ENCODE data around the gene SMLR1. TPM values are rescaled to one million over a fixed set of nuclear protein-coding genes. Genes with fewer than 3 reads are reported as not detected.

Gene SMLR1
- total and polyA plus RNA-seq, 10 of the 15 experiments (the other 5 are each of a cell fraction or from before 2014, with no cell fraction given) = 0.10 TPM; not detected in 9

DNA sequence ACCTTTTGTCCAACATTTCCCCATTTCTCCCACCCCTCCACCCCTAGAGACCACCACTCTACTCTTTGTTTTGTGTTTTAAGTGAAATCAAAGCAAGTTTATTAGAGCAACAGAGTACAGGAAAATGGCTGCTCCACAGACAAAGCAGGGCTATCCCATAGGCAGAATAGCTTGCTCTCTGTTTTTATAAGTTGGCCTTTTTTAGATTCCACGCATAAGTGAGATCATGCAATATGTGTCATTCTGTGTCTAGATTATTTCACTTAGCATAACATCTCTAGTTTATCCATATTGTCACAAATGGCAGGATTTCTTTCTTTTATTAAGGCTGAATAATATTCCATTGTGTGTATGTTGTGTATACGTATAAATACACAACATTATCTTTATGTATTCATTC, 30.1 kb upstream of the SMLR1 start:
- no peak for DNase-seq (ENCODE audit: low read depth, low spot score)
- Histone ChIP-seq H3K36me3 (ENCODE audit: control insufficient read depth in 2 of 2, insufficient read depth in 2 of 2, low read length in 1 of 2) (no peaks in the 10 kb centered on the region), H3K27ac (ENCODE audit: control insufficient read depth, insufficient read depth) (no peak overlapping the region), H3K4me2 (ENCODE audit: control insufficient read depth, insufficient read depth) (no peak overlapping the region), H3K27me3 (replicated peaks in 1 of 2; ENCODE audit: control insufficient read depth in 2 of 2, insufficient read depth in 2 of 2, low read length in 1 of 2) (no peaks in the 10 kb centered on the region), H3K4me1 (ENCODE audit: control insufficient read depth, insufficient read depth, low read length) (no peaks in the 10 kb centered on the region), H3K4me3 (no peak overlapping the region), H2AFZ (ENCODE audit: control insufficient read depth, low read depth, low read length) (no peak overlapping the region), H4K20me1 (ENCODE audit: control insufficient read depth, insufficient read depth) (no peaks in the 10 kb centered on the region), H3K9ac (ENCODE audit: control insufficient read depth, insufficient read depth, low read length) (no peak overlapping the region), H3K9me3 (replicated peaks; ENCODE audit: control insufficient read depth, insufficient read depth, low read length) (no peaks in the 10 kb centered on the region), H3K79me2 (ENCODE audit: control insufficient read depth, insufficient read depth, low read length) (no peaks in the 10 kb centered on the region)
- no peak for TF ChIP-seq MTA3 (IDR thresholded peaks at IDR 0.05; ENCODE audit: borderline replicate concordance, low read length)
- TF ChIP-seq POLR2A (IDR thresholded peaks at IDR 0.05; ENCODE audit: low read depth, low read length) = no peak
- TF ChIP-seq, protein P1, sequence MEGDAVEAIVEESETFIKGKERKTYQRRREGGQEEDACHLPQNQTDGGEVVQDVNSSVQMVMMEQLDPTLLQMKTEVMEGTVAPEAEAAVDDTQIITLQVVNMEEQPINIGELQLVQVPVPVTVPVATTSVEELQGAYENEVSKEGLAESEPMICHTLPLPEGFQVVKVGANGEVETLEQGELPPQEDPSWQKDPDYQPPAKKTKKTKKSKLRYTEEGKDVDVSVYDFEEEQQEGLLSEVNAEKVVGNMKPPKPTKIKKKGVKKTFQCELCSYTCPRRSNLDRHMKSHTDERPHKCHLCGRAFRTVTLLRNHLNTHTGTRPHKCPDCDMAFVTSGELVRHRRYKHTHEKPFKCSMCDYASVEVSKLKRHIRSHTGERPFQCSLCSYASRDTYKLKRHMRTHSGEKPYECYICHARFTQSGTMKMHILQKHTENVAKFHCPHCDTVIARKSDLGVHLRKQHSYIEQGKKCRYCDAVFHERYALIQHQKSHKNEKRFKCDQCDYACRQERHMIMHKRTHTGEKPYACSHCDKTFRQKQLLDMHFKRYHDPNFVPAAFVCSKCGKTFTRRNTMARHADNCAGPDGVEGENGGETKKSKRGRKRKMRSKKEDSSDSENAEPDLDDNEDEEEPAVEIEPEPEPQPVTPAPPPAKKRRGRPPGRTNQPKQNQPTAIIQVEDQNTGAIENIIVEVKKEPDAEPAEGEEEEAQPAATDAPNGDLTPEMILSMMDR (IDR thresholded peaks at IDR 0.05 in 2 of 3, conservative IDR thresholded peaks at IDR 0.05 in 1 of 3; ENCODE audit: control insufficient read depth in 2 of 3, extremely low read depth in 1 of 3, insufficient read depth in 1 of 3, low read depth in 3 of 3, low read length in 3 of 3) = no peak
- TF ChIP-seq IKZF2 (IDR thresholded peaks at IDR 0.05) = no peak
- TF ChIP-seq, protein P2, sequence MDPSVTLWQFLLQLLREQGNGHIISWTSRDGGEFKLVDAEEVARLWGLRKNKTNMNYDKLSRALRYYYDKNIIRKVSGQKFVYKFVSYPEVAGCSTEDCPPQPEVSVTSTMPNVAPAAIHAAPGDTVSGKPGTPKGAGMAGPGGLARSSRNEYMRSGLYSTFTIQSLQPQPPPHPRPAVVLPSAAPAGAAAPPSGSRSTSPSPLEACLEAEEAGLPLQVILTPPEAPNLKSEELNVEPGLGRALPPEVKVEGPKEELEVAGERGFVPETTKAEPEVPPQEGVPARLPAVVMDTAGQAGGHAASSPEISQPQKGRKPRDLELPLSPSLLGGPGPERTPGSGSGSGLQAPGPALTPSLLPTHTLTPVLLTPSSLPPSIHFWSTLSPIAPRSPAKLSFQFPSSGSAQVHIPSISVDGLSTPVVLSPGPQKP (IDR thresholded peaks at IDR 0.05; ENCODE audit: low read depth, low read length) = no peak
- TF ChIP-seq PML (IDR thresholded peaks at IDR 0.05; ENCODE audit: low read length) = no peak
- no peak for TF ChIP-seq YY1 (IDR thresholded peaks at IDR 0.05; ENCODE audit: low read depth, low read length)
- TF ChIP-seq LARP7 (IDR thresholded peaks at IDR 0.05) = no peak
- no peak for TF ChIP-seq ZNF274 (IDR thresholded peaks at IDR 0.05; ENCODE audit: insufficient read depth, insufficient read length)
- TF ChIP-seq, protein P3, sequence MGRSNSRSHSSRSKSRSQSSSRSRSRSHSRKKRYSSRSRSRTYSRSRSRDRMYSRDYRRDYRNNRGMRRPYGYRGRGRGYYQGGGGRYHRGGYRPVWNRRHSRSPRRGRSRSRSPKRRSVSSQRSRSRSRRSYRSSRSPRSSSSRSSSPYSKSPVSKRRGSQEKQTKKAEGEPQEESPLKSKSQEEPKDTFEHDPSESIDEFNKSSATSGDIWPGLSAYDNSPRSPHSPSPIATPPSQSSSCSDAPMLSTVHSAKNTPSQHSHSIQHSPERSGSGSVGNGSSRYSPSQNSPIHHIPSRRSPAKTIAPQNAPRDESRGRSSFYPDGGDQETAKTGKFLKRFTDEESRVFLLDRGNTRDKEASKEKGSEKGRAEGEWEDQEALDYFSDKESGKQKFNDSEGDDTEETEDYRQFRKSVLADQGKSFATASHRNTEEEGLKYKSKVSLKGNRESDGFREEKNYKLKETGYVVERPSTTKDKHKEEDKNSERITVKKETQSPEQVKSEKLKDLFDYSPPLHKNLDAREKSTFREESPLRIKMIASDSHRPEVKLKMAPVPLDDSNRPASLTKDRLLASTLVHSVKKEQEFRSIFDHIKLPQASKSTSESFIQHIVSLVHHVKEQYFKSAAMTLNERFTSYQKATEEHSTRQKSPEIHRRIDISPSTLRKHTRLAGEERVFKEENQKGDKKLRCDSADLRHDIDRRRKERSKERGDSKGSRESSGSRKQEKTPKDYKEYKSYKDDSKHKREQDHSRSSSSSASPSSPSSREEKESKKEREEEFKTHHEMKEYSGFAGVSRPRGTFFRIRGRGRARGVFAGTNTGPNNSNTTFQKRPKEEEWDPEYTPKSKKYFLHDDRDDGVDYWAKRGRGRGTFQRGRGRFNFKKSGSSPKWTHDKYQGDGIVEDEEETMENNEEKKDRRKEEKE (IDR thresholded peaks at IDR 0.05) = no peak
- no peak for TF ChIP-seq BACH1 (IDR thresholded peaks at IDR 0.05; ENCODE audit: borderline replicate concordance)
- TF ChIP-seq, protein P4, sequence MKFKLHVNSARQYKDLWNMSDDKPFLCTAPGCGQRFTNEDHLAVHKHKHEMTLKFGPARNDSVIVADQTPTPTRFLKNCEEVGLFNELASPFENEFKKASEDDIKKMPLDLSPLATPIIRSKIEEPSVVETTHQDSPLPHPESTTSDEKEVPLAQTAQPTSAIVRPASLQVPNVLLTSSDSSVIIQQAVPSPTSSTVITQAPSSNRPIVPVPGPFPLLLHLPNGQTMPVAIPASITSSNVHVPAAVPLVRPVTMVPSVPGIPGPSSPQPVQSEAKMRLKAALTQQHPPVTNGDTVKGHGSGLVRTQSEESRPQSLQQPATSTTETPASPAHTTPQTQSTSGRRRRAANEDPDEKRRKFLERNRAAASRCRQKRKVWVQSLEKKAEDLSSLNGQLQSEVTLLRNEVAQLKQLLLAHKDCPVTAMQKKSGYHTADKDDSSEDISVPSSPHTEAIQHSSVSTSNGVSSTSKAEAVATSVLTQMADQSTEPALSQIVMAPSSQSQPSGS (IDR thresholded peaks at IDR 0.05; ENCODE audit: low read length) = no peak
- TF ChIP-seq TAF1 (IDR thresholded peaks at IDR 0.05; ENCODE audit: borderline replicate concordance, low read depth, low read length) = no peak
- TF ChIP-seq CBX5 (IDR thresholded peaks at IDR 0.05; ENCODE audit: low read depth) = no peak
- 48% methylated on average over 2 of the region's 2 CpGs for WGBS (ENCODE audit: insufficient coverage, insufficient replicate concordance, low lambda C conversion rate, missing lambda C conversion rate)
- in situ Hi-C loops (cut with MboI) = no loop called here
- ChIA-PET RAD21 (ENCODE audit: unreplicated experiment) (no interaction called here), CTCF (no interaction called here), POLR2A (interaction anchor here (0.5 kb wide), 1 partner anchor 1073 kb away, joined by 3 read pairs; no protein-coding TSS in a partner anchor), SMC1A (ENCODE audit: uncharacterized antibody, unreplicated experiment) (no interaction called here)
- no peak for ATAC-seq
- no TSS peak for BruUV-seq (replicated peaks)
- FAIRE-seq = no peak
- intact Hi-C loops (cut with micrococcal nuclease; ENCODE audit: unreplicated experiment) = no loop called here

Data from GM12878 (cell line).